Activated gamma-delta T cell treated with anti-CD3 and anti-CD28 coated beads, Interleukin-2, amount 50 U/mL, for 16 hours (primary cell): ENCODE data around the gene CATSPERZ.

Experiments used
- DNase-seq: peaks from one replicate; pipeline ENCODE4 v3.0.0-alpha.2; 2020; ENCODE audit warnings: low read depth

Gene CATSPERZ

GRCh38 chr11:64342869-64343745 is 42.9 kb downstream of the CATSPERZ start:
- DNase-seq, result no peak

DNA sequence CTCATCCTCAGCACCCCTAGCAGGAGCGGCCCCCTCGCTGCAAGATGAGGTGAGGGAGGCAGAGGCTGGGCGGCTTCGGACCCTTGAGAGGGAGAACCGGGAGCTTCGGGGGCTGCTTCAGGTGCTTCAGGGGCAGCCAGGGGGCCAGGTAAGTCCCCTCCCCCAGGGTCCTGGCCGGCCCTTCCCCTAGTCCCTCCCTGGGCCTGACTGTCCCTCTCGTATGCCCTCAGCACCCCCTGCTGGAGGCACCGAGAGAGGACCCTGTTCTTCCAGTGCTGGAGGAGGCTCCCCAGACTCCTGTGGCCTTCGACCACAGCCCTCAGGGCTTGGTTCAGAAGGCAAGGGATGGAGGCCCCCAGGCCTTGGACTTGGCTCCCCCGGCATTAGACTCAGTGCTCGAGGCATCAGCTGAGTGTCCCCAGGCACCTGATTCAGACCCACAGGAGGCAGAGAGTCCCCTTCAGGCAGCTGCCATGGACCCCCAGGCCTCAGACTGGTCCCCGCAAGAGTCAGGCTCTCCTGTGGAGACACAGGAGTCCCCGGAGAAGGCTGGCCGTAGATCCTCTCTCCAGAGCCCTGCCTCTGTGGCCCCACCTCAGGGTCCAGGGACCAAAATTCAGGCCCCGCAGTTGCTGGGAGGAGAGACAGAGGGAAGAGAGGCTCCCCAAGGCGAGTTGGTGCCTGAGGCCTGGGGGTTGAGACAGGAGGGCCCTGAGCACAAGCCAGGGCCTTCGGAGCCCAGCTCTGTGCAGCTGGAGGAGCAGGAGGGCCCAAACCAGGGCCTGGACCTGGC is 43.8 kb downstream of the CATSPERZ start:
- no peak for DNase-seq

GRCh38 chr11:64344787-64345186 is 44.6 kb downstream of the CATSPERZ start:
- DNase-seq, result no peak

DNA sequence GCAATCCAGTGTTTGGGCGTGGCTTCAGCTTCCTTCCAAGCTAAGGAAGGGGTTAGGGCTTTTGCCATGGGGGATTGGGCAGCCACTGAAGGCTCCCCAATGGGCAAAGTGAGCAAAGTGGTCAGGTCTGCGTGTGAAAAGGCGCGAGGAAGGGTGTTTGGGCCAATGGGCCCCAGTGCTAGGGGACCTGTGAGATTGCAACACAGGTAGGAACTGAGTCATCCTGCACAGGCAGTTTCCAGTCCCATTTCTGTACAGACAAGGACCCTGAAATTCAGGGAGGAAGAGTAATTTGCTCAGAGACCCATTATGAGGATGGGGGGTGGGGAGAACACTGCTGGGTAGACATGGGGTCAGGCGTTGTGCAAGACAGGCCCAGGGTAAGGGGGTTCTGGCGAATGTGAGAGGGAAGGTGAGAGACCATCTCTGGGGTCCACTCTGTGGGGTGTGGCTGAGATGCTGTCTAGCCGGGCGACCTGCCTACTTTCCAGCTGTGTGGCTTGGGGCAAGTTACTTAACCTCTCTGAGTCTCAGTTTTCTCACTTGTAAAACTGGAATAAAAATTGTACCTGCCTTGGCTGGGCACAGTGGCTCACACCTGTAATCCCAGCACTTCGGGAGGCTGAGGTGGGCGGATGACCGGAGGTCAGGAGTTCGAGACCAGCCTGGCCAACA is 47.2 kb downstream of the CATSPERZ start:
- no peak for DNase-seq

DNA sequence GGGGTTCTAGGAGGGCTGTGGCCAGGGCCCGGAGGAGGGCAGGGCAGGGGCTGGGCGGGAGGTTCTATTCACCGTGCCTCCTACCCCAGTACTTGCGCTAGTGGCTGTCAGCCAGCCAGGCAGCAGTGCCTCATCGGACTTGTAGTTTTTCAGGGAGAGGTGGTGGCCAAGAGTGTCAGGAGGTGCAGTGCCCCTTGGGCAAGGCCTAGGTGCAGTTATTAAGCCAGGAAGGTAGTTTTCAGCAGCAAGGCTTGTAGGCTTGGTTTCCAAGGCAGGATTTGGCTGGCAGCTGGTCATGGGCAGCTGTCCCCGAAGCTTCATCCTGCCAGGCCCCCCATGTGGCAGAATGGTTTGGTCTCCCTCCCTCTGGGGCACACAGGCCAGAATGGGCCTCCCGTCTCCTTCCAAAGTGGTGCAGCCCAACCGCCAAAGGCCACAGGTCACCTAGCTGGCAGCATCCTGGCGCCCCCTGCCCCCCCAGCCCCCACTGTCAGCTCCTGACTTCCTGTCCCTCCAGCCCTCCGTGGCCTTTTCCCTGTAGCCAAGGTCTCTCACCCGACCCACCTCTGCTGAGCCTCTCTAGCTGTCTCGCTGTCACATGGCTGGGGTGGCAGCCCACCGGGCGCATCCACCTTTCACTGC is 48.3 kb downstream of the CATSPERZ start:
- no peak for DNase-seq

DNA sequence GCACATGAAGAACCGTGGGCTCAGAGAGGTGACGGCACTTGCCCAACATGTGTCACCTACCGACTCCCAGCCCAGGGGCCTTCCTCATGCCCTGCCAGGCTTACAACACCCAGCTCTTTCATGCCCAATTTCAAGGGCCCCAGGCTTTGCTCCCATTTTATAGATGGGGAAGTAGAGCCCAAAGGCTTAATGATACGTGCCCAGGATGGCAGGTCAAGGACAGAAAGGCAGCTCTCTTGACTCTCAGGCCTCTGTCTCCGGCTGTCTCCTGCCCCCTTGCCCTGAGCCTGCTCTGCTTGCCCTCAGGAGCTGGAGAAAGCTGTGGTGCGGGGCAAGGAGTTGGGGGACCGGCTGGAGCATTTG is 48.8 kb downstream of the CATSPERZ start:
- no peak for DNase-seq

DNA sequence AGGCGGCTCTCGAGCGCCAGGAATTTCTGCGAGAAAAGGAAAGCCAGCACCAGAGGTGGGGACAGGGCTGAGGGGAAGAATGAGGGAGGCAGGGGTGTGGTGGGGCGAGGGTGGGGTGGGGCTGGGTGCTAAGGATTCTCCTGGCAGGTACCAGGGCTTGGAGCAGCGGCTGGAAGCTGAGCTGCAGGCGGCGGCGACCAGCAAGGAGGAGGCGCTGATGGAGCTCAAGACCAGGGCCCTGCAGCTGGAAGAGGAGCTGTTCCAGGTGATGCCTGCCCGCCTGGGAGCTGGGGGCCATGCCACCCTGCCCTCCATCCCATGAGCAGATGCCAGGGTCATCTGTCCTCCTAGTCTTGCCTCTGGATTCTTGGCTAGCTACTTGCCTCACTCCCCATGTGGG is 49.2 kb downstream of the CATSPERZ start:
- DNase-seq, result no peak

GRCh38 chr11:64351136-64351631 is 51.0 kb downstream of the CATSPERZ start:
- no peak for DNase-seq

DNA sequence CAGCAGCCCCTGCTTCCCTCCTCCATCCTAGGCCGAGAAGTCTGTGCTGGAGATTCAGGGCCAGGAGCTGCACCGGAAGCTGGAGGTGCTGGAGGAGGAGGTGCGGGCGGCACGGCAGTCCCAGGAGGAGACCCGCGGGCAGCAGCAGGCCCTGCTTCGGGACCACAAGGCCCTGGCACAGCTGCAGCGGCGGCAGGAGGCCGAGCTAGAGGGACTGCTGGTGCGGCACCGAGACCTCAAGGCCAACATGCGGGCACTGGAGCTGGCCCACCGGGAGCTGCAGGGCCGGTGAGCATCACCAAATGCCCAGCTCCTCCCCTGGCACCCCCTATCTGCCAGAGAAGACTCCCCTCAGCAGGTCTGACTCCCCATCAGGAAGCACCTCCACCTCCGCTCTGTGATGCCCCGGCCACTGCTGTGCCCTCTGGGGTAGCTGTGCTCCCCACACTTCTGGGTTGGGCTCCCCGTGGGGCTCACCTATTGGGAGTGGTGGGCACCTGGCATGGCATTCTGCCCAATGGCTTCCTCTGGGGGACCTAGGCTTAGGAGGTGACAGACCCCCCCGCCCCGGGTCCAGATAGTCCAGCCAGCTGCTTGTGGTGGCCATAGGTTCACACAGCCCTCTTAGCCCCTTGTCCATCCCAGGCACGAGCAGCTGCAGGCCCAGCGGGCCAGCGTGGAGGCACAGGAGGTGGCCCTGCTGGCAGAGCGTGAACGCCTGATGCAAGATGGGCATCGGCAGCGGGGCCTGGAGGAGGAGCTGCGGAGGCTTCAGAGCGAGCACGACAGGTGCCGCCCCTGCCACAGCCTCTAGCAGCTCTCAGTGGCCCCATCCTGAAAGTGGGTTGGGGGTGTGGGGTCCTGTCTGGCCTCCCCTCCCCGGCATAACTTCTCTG is 52.2 kb downstream of the CATSPERZ start:
- DNase-seq, result no peak

DNA sequence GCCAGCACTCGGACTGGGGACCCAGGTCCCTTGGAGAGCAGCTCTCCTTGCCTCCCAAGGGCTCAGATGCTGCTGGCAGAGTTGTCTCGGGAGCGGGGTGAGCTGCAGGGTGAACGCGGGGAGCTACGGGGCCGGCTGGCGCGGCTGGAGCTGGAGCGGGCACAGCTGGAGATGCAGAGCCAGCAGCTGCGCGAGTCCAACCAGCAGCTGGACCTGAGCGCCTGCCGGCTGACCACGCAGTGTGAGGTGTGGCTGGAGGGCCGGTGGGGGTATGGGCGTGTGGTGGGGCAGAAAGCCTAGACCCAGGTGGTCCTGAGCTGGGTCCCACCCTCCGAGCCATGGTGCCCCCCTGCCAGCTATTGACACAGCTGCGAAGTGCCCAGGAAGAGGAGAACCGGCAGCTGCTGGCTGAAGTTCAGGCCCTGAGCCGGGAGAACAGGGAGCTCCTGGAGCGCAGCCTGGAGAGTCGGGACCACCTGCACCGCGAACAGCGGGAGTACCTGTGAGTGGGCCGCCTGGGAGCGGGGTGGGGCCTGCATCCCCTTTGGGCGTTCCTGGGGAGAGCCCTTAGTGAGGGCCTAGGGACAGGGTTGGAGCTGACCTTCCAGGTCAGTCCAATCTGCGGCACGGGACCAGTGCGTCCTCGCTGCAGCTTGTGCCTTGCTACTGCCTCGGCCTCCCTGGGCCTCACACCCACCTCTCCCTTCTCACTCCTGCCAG is 53.0 kb downstream of the CATSPERZ start:
- no peak for DNase-seq

GRCh38 chr11:64353715-64354506 is 53.8 kb downstream of the CATSPERZ start:
- DNase-seq, result no peak
